Fibroblast of mammary gland (primary cell): ENCODE results near the gene SEC14L1.

Experiments
- DNase-seq: peaks from one replicate; pipeline ENCODE4 v3.0.0-alpha.2; 2010; ENCODE audit warnings: low read depth
- H3K4me3 ChIP-seq: 2 replicates; pipeline ENCODE4 v1.5.1; 2011; ENCODE audit warnings: low read depth, mild to moderate bottlenecking, low read length, moderate library complexity; ENCODE audit not compliant: control insufficient read depth
- TF ChIP-seq, protein P1 (sequence below): conservative IDR thresholded peaks from 2 replicates; pipeline ENCODE4 v1.5.1; 2011; ENCODE audit warnings: low read depth, low read length, inconsistent platforms; ENCODE audit not compliant: control insufficient read depth, insufficient read depth

SEC14L1 gene

DNA sequence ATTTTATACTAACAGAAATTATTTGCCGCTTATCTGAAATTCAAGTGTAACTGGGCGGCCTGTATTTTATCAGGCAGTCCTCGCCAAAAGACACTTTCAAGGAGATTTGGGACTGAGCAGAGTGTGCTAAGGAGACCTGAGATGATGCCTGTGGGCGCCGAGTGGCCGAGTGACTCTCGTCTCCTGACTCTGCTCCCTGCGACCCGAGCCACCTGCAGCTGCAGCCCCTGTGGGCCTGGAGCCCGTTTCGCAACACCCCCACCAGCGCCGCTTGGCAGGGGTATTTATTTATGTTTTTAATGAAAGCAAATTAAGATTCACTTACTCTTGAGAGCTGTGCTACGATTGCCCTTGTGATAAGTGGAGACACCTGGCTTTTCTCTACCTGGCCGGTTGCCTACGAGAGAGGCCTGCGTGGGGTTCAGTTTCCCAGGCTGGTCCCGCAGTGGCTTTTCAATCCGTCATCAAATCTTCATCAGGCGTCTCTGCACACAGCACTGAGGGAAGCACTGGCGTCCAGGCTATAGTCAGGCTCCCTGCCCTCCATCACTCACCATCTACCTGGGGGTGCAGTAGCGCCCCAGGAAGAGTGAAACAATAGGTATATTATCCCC lies 124.0 kb downstream of the SEC14L1 start:
- TF ChIP-seq, protein P1, sequence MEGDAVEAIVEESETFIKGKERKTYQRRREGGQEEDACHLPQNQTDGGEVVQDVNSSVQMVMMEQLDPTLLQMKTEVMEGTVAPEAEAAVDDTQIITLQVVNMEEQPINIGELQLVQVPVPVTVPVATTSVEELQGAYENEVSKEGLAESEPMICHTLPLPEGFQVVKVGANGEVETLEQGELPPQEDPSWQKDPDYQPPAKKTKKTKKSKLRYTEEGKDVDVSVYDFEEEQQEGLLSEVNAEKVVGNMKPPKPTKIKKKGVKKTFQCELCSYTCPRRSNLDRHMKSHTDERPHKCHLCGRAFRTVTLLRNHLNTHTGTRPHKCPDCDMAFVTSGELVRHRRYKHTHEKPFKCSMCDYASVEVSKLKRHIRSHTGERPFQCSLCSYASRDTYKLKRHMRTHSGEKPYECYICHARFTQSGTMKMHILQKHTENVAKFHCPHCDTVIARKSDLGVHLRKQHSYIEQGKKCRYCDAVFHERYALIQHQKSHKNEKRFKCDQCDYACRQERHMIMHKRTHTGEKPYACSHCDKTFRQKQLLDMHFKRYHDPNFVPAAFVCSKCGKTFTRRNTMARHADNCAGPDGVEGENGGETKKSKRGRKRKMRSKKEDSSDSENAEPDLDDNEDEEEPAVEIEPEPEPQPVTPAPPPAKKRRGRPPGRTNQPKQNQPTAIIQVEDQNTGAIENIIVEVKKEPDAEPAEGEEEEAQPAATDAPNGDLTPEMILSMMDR: no peak
- no peak overlapping the region for H3K4me3 ChIP-seq
- no peak for DNase-seq

- no peak overlapping the region for H3K4me3 ChIP-seq
- no peak for DNase-seq
- TF ChIP-seq, protein P1: no peak
Observed at GRCh38 chr17:77266213-77266612, 125.4 kb downstream of the SEC14L1 start.
